Measurements from ENCODE around the gene IGFBPL1.

IGFBPL1 gene

DNA sequence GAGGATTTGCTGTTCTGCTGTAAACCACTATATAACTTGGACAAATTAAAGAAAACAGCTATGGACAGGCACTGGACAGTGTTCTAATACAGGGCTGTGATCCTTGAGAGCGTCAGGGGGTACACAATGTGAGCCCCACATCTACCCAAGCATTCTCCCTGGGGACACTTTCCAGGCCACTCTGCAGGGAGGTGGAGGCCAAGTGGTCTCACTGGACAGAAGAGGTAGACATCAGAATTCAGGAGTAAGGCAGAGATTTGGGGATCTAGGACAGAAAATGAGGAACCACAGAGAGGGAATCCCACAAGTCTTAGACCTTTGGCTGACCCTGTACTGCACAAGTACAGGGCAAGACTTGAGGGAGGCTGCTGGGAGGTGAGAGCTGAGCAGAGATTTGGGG, 3.8 kb upstream of the IGFBPL1 start:
- DNase-seq (ENCODE audit: insufficient read length, low spot score) (no peak), FAIRE-seq (no peak)
- TF ChIP-seq, protein P1, sequence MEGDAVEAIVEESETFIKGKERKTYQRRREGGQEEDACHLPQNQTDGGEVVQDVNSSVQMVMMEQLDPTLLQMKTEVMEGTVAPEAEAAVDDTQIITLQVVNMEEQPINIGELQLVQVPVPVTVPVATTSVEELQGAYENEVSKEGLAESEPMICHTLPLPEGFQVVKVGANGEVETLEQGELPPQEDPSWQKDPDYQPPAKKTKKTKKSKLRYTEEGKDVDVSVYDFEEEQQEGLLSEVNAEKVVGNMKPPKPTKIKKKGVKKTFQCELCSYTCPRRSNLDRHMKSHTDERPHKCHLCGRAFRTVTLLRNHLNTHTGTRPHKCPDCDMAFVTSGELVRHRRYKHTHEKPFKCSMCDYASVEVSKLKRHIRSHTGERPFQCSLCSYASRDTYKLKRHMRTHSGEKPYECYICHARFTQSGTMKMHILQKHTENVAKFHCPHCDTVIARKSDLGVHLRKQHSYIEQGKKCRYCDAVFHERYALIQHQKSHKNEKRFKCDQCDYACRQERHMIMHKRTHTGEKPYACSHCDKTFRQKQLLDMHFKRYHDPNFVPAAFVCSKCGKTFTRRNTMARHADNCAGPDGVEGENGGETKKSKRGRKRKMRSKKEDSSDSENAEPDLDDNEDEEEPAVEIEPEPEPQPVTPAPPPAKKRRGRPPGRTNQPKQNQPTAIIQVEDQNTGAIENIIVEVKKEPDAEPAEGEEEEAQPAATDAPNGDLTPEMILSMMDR (IDR thresholded peaks at IDR 0.05; ENCODE audit: insufficient read depth, missing control alignments) = no peak

DNA sequence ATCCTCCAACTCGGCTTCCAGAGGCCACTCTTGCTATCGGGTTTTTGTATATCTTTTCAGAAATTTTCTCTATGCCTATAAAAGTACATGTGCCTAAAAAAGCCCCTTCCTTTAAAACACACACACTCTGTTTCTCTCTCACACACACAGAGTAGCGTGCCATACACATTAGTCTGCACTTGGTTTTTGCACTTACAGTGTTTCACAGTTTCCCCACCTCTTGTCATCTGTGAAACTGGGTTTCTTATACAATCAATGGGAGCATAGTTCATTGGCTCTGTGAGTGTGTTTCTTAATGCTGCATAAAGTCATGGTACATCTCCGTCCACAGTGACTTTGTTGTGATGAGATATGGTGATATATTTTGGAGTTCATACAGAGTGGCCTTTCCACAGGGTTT, 664 bp upstream of the IGFBPL1 start:
- peak; percentile 6 for FAIRE-seq
- TF ChIP-seq, protein P1 (IDR thresholded peaks at IDR 0.05; ENCODE audit: insufficient read depth, missing control alignments) = no peak

DNA sequence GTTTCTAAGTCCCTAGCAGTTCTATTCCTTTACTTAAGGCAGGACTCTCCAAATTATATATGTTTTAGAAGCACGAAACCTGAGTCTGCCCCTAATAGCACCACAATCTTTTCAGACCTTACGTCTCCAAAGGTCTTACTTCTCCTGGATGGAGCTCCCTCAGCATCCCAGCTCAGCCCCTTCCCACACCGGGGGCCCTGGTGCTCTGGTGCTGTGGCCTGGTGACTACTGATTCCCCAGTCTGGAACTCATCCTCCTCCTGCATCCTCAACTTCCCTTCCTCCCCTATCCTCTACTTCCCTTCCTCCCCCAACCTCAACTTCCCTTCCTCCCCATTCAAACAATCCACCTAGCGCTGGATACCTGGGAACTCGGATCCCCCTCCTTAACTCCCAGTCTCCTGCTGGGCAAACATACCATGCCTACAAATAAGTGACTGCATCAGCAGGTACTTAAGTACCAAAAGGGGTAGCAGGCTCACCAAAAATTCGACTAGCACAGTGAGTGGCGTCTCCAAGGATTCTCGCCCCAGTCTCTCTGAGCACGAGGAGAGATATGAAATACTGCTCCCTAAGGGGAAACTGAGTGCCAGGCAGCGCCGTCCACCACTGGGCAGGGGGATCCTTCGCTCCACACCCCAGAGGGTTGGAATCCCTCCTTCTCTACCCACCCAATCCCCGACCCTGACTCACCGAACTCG, 831 bp downstream of the IGFBPL1 start:
- no peak for DNase-seq (ENCODE audit: insufficient read length, low spot score)

More for the DNA sequence above, 664 bp upstream of the IGFBPL1 start:
- no peak for DNase-seq (ENCODE audit: insufficient read length, low spot score)

DNA sequence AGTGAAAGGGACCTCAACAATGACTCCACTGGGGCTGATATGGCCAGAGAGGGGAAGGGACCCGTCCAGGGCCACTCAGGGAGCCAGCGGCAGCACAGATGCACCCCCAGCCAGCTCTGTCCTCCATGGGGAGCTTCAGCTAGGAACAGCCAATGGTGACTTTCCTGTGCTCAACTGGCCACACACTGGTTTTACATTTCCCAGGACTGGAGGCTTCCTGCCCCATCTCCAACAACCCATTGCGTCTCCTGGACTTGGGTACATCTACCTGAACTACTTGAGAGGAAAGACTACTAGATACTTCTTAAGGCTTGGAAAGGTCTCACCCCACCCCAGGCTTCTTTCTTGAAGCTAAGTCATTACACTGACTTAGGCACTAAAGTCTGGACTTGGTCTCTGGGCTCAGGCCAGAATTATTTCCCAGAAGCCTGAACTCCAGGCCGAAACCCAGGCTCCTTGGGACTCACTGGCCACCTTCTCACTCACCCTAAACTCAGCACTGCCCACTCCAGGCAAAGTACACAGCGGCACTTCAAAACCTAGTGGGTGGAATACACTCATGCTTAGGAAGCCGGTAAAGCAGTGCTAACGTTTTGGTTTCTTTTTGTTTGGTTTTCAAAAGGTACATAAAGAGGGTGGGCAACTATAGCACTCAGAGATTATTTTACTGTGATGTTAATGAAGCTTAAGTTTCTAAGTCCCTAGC, 1.5 kb downstream of the IGFBPL1 start:
- FAIRE-seq (no peak), DNase-seq (ENCODE audit: insufficient read length, low spot score) (no peak)
- TF ChIP-seq, protein P1 (IDR thresholded peaks at IDR 0.05; ENCODE audit: insufficient read depth, missing control alignments) = no peak

More for the DNA sequence above, 831 bp downstream of the IGFBPL1 start:
- no peak for FAIRE-seq
- TF ChIP-seq, protein P1 (IDR thresholded peaks at IDR 0.05; ENCODE audit: insufficient read depth, missing control alignments) = no peak

DNA sequence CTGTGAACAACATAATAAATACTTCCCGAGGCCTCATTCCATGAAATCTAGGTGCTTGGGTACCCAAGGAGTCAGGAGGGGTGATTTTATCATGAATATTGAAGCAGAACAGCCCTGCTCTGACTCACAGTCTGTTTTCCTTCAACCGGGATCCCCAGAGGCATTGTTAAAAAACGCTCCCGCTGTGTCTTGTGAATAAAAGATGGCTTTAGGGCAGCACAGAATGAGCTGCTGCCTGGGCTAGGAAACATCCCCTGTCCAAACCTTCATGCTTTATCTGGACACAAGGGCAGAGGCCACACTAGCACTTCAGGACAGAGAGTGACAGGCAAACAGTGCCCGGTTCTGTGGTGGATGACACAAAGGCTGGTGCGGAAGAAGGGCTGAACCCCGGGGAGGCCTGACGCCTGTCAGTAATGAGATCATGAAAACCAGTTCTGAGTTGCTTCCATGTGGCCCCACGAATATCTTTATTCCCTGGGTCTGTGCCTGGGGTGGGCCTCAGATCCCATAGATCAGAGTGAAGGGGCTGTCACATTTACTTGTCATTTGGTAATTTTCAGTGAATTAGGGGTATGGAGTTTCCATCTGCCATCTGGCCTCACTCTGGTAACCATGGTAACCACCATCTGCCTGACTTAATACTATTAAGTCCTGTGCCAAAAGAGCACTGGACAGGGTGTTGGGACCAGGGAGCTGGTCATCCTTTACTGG, 2.6 kb downstream of the IGFBPL1 start:
- TF ChIP-seq, protein P1 (IDR thresholded peaks at IDR 0.05; ENCODE audit: insufficient read depth, missing control alignments) = no peak
- DNase-seq (ENCODE audit: insufficient read length, low spot score) = peak; percentile 32
- FAIRE-seq = peak; percentile 88

DNA sequence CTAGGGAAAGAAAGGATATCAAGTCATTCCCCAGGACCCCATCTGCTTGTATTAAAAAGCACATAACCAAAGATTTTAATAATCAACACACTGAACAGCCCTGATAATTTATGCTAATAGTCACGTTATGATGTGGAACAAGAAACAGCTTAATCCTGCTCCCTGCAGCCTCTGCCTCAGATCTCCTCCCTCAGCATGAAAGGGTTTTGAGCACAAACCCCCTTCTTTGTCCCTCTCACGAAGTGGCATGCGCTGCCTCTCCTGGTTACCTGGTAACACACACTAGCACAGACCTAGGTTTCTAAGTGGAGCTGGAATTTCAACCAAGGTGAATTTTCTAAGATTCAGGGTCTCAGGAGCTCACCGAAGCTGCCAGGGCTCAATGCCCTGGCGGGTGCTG, 5.1 kb downstream of the IGFBPL1 start:
- DNase-seq (ENCODE audit: insufficient read length, low spot score) (no peak), FAIRE-seq (no peak)
- TF ChIP-seq, protein P1 (IDR thresholded peaks at IDR 0.05; ENCODE audit: insufficient read depth, missing control alignments) = no peak
